Left lung (tissue), 10 donors: ENCODE data around the gene PSMA5. TPM values are rescaled to one million over a fixed set of nuclear protein-coding genes. Genes with fewer than 3 reads are reported as not detected.

Experiments
- ATAC-seq: fragments of 200-7000 bp; cut with Tn5 transposase; one replicate; pipeline ENCODE4 v1.9.1; 2020; ENCODE audit warnings: moderate library complexity
- DNase-seq, 4 donors: peaks; one replicate each; pipeline ENCODE4 v3.0.0-alpha.2; 2013 to 2020
- H3K27ac ChIP-seq, 2 donors: fragments of 200-600 bp; sonication (generic) in 1 of 2; one replicate each; pipeline versions ENCODE4 v1.5.0 to v1.8.0; 2020 to 2021
- H3K27me3 ChIP-seq, 2 donors: fragments of 200-600 bp; sonication (generic) in 1 of 2; one replicate each; pipeline versions ENCODE4 v1.5.0 to v1.8.0; 2020 to 2021
- H3K36me3 ChIP-seq, 2 donors: fragments of 200-600 bp; sonication (generic) in 1 of 2; one replicate each; pipeline versions ENCODE4 v1.5.0 to v1.8.0; 2020 to 2021
- H3K4me1 ChIP-seq, 2 donors: fragments of 200-600 bp; one replicate each; pipeline ENCODE4 v1.8.0; 2021
- H3K4me3 ChIP-seq, 2 donors: fragments of 200-600 bp; sonication (generic) in 1 of 2; one replicate each; pipeline versions ENCODE4 v1.5.0 to v1.8.0; 2020 to 2021; ENCODE audit warnings: mild to moderate bottlenecking in 1 of 2
- H3K9me3 ChIP-seq, 2 donors: fragments of 200-600 bp; sonication (generic) in 1 of 2; one replicate each; pipeline versions ENCODE4 v1.5.0 to v1.8.0; 2020 to 2021
- intact Hi-C, 2 donors: fragments of 100-400 bp; cut with DNase I; formaldehyde crosslinking; loops; one replicate each; pipeline versions ENCODE4 v1.11.2 to v1.14.2; 2022
- polyA plus RNA-seq, 6 donors: library from polyadenylated mRNA; unstranded; fragments of 120-200 nt; gene quantifications; one replicate each; pipeline ENCODE4 v1.2.1, GENCODE V29; 2013; ENCODE audit not compliant: insufficient read length in 6 of 6
- total RNA-seq, 2 donors: library from RNA; stranded (reverse); fragmentation: NEBNext Ultra II Directional; extraction: Animal tissue kit (Norgen Biotek cat#: 25700); gene quantifications; one replicate each; pipeline ENCODE4 v1.2.1, GENCODE V29; 2021
- TF ChIP-seq, protein P1 (sequence below), 2 donors: fragments of 200-600 bp; sonication (generic) in 1 of 2; IDR thresholded peaks; one replicate each; pipeline versions ENCODE4 v1.5.0 to v1.8.0; 2021; ENCODE audit warnings: antibody characterized with exemption in 2 of 2
- donor health status: DM: no; HTN: yes; CAD: no.
- donor health status: DM: no; HTN: no; CAD: no.

PSMA5 gene
- total and polyA plus RNA-seq, 8 donors = 62.2 to 94.7 (median 88.3) TPM

DNA sequence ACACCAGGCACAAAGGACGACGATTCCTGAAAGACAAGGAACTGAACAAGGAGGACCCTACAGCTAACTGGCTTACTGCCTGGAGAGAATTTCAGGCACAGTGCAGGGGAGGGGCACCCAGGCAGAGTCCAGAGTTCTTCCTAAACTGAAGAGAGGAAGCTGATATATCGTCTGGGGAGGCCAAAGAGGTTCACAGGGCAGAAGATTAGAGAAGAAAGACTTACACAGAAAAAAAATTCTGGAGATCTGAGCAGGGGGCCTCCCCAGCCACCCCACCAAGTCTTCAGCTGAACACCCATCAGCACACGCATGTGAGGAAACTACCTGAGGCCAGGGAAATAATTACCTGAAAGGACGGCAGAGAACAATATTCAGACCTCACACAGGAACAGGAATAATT, 53.1 kb downstream of the PSMA5 start:
- Histone ChIP-seq H3K4me3 (no peak overlapping the region), H3K4me1 (peaks cover 22 to 58% of the 10 kb centered on the region in 2 donors), H3K27ac (no peak overlapping the region), H3K27me3 (no peaks in the 10 kb centered on the region), H3K9me3 (no peaks in the 10 kb centered on the region), H3K36me3 (no peaks in the 10 kb centered on the region)
- TF ChIP-seq, protein P1, sequence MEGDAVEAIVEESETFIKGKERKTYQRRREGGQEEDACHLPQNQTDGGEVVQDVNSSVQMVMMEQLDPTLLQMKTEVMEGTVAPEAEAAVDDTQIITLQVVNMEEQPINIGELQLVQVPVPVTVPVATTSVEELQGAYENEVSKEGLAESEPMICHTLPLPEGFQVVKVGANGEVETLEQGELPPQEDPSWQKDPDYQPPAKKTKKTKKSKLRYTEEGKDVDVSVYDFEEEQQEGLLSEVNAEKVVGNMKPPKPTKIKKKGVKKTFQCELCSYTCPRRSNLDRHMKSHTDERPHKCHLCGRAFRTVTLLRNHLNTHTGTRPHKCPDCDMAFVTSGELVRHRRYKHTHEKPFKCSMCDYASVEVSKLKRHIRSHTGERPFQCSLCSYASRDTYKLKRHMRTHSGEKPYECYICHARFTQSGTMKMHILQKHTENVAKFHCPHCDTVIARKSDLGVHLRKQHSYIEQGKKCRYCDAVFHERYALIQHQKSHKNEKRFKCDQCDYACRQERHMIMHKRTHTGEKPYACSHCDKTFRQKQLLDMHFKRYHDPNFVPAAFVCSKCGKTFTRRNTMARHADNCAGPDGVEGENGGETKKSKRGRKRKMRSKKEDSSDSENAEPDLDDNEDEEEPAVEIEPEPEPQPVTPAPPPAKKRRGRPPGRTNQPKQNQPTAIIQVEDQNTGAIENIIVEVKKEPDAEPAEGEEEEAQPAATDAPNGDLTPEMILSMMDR (IDR thresholded peaks at IDR 0.05) = no peak
- DNase-seq (no peak), ATAC-seq (no peak)
- intact Hi-C loops = no loop called here

DNA sequence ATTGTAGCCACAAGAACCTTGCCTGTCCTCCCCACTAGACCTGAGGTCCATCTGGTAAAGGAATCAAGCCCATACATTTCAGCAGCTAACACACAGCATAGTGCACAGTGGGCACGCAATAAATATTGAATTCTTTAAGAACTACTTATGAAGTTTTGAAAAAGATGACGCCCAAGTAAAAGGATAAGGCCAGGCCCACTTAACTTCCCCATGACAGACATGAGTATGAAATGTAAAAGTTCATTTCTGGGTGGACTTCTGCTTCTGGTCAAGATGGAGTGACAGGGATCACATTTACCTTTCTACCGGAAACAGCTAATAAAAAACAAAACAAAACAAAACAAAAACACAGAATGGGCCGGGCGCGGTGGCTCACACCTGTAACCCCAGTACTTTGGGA, 54.0 kb downstream of the PSMA5 start:
- no peaks in the 10 kb centered on the region for H3K27me3 ChIP-seq
- no peak for ATAC-seq
- TF ChIP-seq, protein P1 (IDR thresholded peaks at IDR 0.05) = no peak
- peaks cover 0 to 8% of the 10 kb centered on the region in 2 donors for H3K36me3 ChIP-seq
- H3K4me3 ChIP-seq = no peak overlapping the region
- peak overlapping the region; percentile 83 to 85 for H3K27ac ChIP-seq
- peaks cover 22 to 58% of the 10 kb centered on the region in 2 donors for H3K4me1 ChIP-seq
- no peak for DNase-seq
- intact Hi-C loops = no loop called here
- no peaks in the 10 kb centered on the region for H3K9me3 ChIP-seq

DNA sequence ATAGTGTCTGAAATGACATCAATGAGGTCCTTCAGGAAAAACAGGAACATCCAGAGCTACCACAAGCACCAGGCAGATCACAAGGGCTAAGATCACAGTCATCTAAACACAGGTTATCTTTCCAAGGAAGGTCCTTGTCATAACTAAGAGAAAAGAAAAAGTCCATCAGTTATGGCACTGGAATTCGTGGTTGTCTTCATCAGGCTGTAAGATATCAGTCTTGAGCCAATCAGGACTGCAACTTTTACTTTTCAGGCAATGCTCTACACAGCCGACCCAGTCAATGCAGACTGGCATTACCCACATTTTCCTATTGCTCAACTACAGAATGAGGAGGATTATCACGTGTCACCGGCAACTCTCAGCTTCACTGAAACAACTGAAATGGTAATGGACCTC, 54.9 kb downstream of the PSMA5 start:
- TF ChIP-seq, protein P1 (IDR thresholded peaks at IDR 0.05) = no peak
- Histone ChIP-seq H3K4me3 (peak overlapping the region in 1 of 2 donors; percentile 22), H3K27ac (peak overlapping the region; percentile 83 to 85), H3K4me1 (peaks cover 22 to 58% of the 10 kb centered on the region in 2 donors), H3K27me3 (no peaks in the 10 kb centered on the region), H3K36me3 (peaks cover 0 to 17% of the 10 kb centered on the region in 2 donors), H3K9me3 (no peaks in the 10 kb centered on the region)
- intact Hi-C loops = no loop called here
- ATAC-seq (peak; percentile 86), DNase-seq (peak in 1 of 4 donors; percentile 53)

DNA sequence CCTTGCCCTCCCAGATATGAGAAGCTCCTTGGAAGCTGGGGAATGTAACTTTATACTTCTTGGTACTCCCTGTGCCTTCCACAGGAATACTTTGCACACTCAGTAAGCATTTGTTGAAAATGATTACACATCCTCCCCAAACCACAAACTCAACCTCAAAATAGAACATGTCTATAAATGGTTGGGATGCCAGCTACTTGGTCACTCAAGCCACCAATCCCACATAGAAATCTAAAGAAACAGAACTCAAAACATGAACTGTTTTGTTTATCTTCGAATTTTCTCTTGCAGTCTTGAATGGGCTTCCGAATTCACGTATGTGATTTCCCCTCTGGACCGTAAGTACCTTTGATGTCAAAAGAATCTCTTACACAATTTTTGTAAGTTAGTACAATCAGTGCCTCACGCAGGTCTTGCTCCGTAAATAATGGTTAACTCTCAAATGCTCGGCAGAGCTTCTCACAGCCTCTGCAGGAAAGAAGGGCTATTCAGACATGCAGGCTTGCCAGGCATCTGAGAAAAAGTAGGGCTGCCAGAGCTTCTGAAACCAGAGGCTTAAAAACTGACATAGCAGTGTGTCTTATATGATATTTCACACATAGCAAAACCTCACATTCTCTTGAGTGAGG, 55.4 kb downstream of the PSMA5 start:
- ATAC-seq (peak; percentile 74), DNase-seq (no peak)
- intact Hi-C loops = no loop called here
- Histone ChIP-seq H3K27me3 (no peaks in the 10 kb centered on the region), H3K4me1 (peaks cover 22 to 58% of the 10 kb centered on the region in 2 donors), H3K4me3 (peak overlapping the region in 1 of 2 donors; percentile 22), H3K27ac (peak overlapping the region; percentile 83 to 85), H3K9me3 (no peaks in the 10 kb centered on the region), H3K36me3 (peaks cover 0 to 22% of the 10 kb centered on the region in 2 donors)
- TF ChIP-seq, protein P1 (IDR thresholded peaks at IDR 0.05) = no peak

DNA sequence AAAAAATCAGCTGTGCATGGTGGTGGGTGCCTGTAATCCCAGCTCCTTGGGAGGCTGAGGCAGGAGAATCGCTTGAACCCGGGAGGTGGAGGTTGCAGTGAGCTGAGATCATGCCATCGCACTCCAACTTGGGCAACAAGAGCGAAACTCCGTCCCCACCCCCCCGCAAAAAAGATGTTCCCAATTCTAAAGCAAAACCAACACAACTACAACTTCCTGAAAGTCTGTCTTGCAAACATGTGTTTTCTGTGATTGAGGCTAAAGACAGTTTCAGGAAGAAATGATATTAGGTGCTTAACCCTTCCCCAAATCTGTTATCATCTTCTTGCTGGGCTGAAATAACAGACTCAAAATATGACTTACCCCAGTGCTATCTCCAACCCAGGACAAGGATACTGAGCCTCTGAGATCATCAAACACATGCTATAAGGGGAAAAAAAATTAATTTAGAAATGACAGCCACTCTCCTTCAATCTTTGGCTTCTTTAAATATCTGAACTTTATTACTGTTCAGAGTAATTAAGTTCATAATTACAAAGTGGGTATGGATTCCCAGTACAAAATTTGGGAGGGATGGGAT, 57.0 kb downstream of the PSMA5 start:
- no peaks in the 10 kb centered on the region for H3K9me3 ChIP-seq
- ATAC-seq (no peak), DNase-seq (no peak)
- intact Hi-C loops = no loop called here
- H3K27me3 ChIP-seq = no peaks in the 10 kb centered on the region
- H3K36me3 ChIP-seq = peaks cover 0 to 32% of the 10 kb centered on the region in 2 donors
- no peak overlapping the region for H3K4me3 ChIP-seq
- H3K4me1 ChIP-seq = peaks cover 22 to 58% of the 10 kb centered on the region in 2 donors
- H3K27ac ChIP-seq = peak overlapping the region; percentile 83 to 85
- TF ChIP-seq, protein P1 (IDR thresholded peaks at IDR 0.05) = no peak
